Endothelial cell (in vitro differentiated cells): ENCODE data around the gene C11orf21. TPM values are rescaled to one million over a fixed set of nuclear protein-coding genes. Genes with fewer than 3 reads are reported as not detected.

Experiments
- DNase-seq: peaks from one replicate; pipeline ENCODE4 v3.0.0; 2021; ENCODE audit warnings: low spot score
- H3K27ac Mint-ChIP-seq: one replicate; pipeline ENCODE4 v1.8.0; 2021; ENCODE audit warnings: mixed read lengths, inconsistent platforms; ENCODE audit not compliant: unreplicated experiment
- H3K27me3 Mint-ChIP-seq: one replicate; pipeline ENCODE4 v1.8.0; 2021; ENCODE audit warnings: mild to moderate bottlenecking, moderate library complexity, mixed read lengths, inconsistent platforms; ENCODE audit not compliant: unreplicated experiment
- H3K36me3 Mint-ChIP-seq: one replicate; pipeline ENCODE4 v1.8.0; 2021; ENCODE audit warnings: mild to moderate bottlenecking, low read depth, mixed read lengths, inconsistent platforms; ENCODE audit not compliant: unreplicated experiment
- H3K4me1 Mint-ChIP-seq: one replicate; pipeline ENCODE4 v1.8.0; 2021; ENCODE audit warnings: mild to moderate bottlenecking, mixed read lengths, inconsistent platforms; ENCODE audit not compliant: unreplicated experiment
- H3K4me3 Mint-ChIP-seq: one replicate; pipeline ENCODE4 v1.8.0; 2021; ENCODE audit warnings: mild to moderate bottlenecking, mixed read lengths, inconsistent platforms; ENCODE audit not compliant: unreplicated experiment
- H3K9me3 Mint-ChIP-seq: one replicate; pipeline ENCODE4 v1.8.0; 2021; ENCODE audit warnings: mixed read lengths, inconsistent platforms; ENCODE audit not compliant: unreplicated experiment
- CTCF ChIP-seq: fragments of 200-600 bp; sonication (generic); IDR thresholded peaks from one replicate; pipeline ENCODE4 v1.5.0; 2021; ENCODE audit warnings: antibody characterized with exemption; ENCODE audit not compliant: unreplicated experiment
- total RNA-seq: library from RNA; stranded (reverse); fragmentation: NEBNext Ultra II Directional; extraction: Animal tissue kit (Norgen Biotek cat#: 25700); gene quantifications from one replicate; pipeline ENCODE4 v1.2.1, GENCODE V29; 2021; ENCODE audit not compliant: unreplicated experiment

Gene C11orf21
- total RNA-seq, 1 donor from 2014 or later: 0.13 TPM

- H3K4me1 Mint-ChIP-seq: peaks cover 3% of the 10 kb centered on the region
- DNase-seq: no peak
- peaks cover 17% of the 10 kb centered on the region for H3K27me3 Mint-ChIP-seq
- H3K36me3 Mint-ChIP-seq: no peaks in the 10 kb centered on the region
- TF ChIP-seq CTCF: no peak
- H3K4me3 Mint-ChIP-seq: no peak overlapping the region
- H3K9me3 Mint-ChIP-seq: no peaks in the 10 kb centered on the region
- H3K27ac Mint-ChIP-seq: no peak overlapping the region
These were observed 32.8 kb downstream of the C11orf21 start for GRCh38 chr11:2268729-2269600.

GRCh38 chr11:2267851-2268728 lies 33.6 kb downstream of the C11orf21 start:
- no peak for TF ChIP-seq CTCF
- H3K27ac Mint-ChIP-seq: no peak overlapping the region
- H3K36me3 Mint-ChIP-seq: no peaks in the 10 kb centered on the region
- H3K27me3 Mint-ChIP-seq: peaks cover 17% of the 10 kb centered on the region
- H3K4me3 Mint-ChIP-seq: no peak overlapping the region
- H3K4me1 Mint-ChIP-seq: peaks cover 3% of the 10 kb centered on the region
- H3K9me3 Mint-ChIP-seq: no peaks in the 10 kb centered on the region
- no peak for DNase-seq

- no peak for DNase-seq
- Mint-ChIP-seq H3K4me3 (no peak overlapping the region), H3K9me3 (no peaks in the 10 kb centered on the region), H3K27me3 (peaks cover 16% of the 10 kb centered on the region), H3K4me1 (peaks cover 3% of the 10 kb centered on the region), H3K27ac (no peak overlapping the region), H3K36me3 (no peaks in the 10 kb centered on the region)
- TF ChIP-seq CTCF: no peak
These were observed 34.3 kb downstream of the C11orf21 start for GRCh38 chr11:2267306-2267850.

GRCh38 chr11:2266586-2267305 lies 35.0 kb downstream of the C11orf21 start:
- DNase-seq: no peak
- Mint-ChIP-seq H3K4me1 (peaks cover 3% of the 10 kb centered on the region), H3K36me3 (no peaks in the 10 kb centered on the region), H3K27me3 (peaks cover 17% of the 10 kb centered on the region), H3K27ac (no peak overlapping the region), H3K9me3 (no peaks in the 10 kb centered on the region), H3K4me3 (no peak overlapping the region)
- TF ChIP-seq CTCF: no peak
